SJCRH30 (cell line): Measurements from ENCODE around the gene GRAPL. TPM values are rescaled to one million over a fixed set of nuclear protein-coding genes. Genes with fewer than 3 reads are reported as not detected.
"Not testable (repeated sequence)": the region's sequence is repeated elsewhere in the genome, so short reads cannot be mapped to it uniquely, and the experiment has no call there.

Experiments used
- DNase-seq, 2 experiments: peaks; one replicate each; pipeline ENCODE4 v3.0.0-alpha.2; 2015 to 2020
- H3K27ac ChIP-seq: fragments of 250-450 bp; sonication (Bioruptor Pico); 2 replicates; pipeline ENCODE4 v1.5.1; 2020; ENCODE audit warnings: mild to moderate bottlenecking, moderate library complexity
- H3K27me3 ChIP-seq: fragments of 250-450 bp; sonication (Bioruptor Pico); 2 replicates; pipeline ENCODE4 v1.5.1; 2020; ENCODE audit warnings: mild to moderate bottlenecking, moderate library complexity
- H3K36me3 ChIP-seq: fragments of 250-450 bp; sonication (Bioruptor Pico); 2 replicates; pipeline ENCODE4 v1.5.1; 2020; ENCODE audit warnings: mild to moderate bottlenecking, moderate library complexity
- H3K4me1 ChIP-seq: fragments of 250-450 bp; sonication (Bioruptor Pico); 2 replicates; pipeline ENCODE4 v1.5.1; 2020; ENCODE audit warnings: mild to moderate bottlenecking, moderate library complexity
- H3K4me3 ChIP-seq: fragments of 250-450 bp; sonication (Bioruptor Pico); 2 replicates; pipeline ENCODE4 v1.5.1; 2020; ENCODE audit warnings: mild to moderate bottlenecking, moderate library complexity
- H3K9me3 ChIP-seq: fragments of 250-450 bp; sonication (Bioruptor Pico); replicated peaks from 2 replicates; pipeline ENCODE4 v1.5.1; 2020; ENCODE audit warnings: mild to moderate bottlenecking, moderate library complexity
- total RNA-seq: library from RNA; depleted of rRNA; stranded (reverse); fragments of >200 nt; shearing (Covaris generic); gene quantifications from 2 replicates; pipeline ENCODE4 v1.2.3, GENCODE V29; 2014; rRNA removed

Gene GRAPL
- total RNA-seq, 1 experiment from 2014 or later, result 0.40 TPM

- not testable (repeated sequence) for H3K27me3 ChIP-seq, DNase-seq, H3K4me1 ChIP-seq, H3K36me3 ChIP-seq, H3K4me3 ChIP-seq, H3K9me3 ChIP-seq, H3K27ac ChIP-seq
Measured at GRCh38 chr17:19203429-19203828, 76.0 kb downstream of the GRAPL start.

Other genes with a start within 250 kb of the GRAPL start
- not detected in 2 replicates for gene SLC5A10, start 175.4 kb upstream of the GRAPL start, total RNA-seq
- 2.1 TPM in 2 replicates for gene FAM83G, start 122.8 kb upstream of the GRAPL start, total RNA-seq
- gene GRAP, start 80.6 kb upstream of the GRAPL start, total RNA-seq, result 0.63 and 0.69 TPM in 2 replicates
- 56.4 and 64.1 TPM in 2 replicates for gene EPN2, start 109.8 kb downstream of the GRAPL start, total RNA-seq
- 15.2 and 15.3 TPM in 2 replicates for gene B9D1, start 235.1 kb downstream of the GRAPL start, total RNA-seq